Uterus (tissue), 2 donors: ENCODE measurements around the gene IL18BP.

Source experiments
- POLR2A ChIP-seq, 2 donors: fragments of 450-650 bp; IDR thresholded peaks; one replicate each; pipeline ENCODE4 v1.6.1; 2016; ENCODE audit warnings: antibody characterized with exemption in 2 of 2, mild to moderate bottlenecking in 1 of 2, moderate library complexity in 1 of 2
- TF ChIP-seq, protein P1 (sequence below), 4 experiments: fragments of 200-600 bp in 2 of 4; fragments of 450-650 bp in 2 of 4; sonication (generic) in 2 of 4; IDR thresholded peaks; one replicate each; pipeline ENCODE4 v1.5.1; 2016 to 2019; ENCODE audit warnings: antibody characterized with exemption in 4 of 4, mild to moderate bottlenecking in 2 of 4, moderate library complexity in 1 of 4

DNA sequence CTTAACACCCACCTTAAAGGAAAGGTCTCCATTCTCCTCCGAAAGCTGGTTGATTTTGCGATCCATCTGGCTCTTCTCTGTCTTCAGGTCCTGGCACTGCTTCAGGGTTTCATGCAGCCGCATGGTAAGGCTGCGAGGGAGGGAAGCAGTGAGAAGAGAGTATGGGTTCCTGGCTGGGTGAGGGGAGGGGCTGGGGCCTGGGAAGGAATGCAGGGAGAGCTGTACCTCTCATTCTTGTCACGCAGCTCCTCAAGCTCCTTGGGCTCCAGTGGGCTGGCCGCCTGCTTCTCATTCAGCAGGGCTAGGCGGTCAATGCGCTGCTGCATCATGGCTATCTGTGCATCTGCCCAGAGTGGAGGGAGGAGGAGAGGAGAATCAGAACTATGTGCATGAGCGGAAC is 19.5 kb downstream of the IL18BP start:
- TF ChIP-seq, protein P1, sequence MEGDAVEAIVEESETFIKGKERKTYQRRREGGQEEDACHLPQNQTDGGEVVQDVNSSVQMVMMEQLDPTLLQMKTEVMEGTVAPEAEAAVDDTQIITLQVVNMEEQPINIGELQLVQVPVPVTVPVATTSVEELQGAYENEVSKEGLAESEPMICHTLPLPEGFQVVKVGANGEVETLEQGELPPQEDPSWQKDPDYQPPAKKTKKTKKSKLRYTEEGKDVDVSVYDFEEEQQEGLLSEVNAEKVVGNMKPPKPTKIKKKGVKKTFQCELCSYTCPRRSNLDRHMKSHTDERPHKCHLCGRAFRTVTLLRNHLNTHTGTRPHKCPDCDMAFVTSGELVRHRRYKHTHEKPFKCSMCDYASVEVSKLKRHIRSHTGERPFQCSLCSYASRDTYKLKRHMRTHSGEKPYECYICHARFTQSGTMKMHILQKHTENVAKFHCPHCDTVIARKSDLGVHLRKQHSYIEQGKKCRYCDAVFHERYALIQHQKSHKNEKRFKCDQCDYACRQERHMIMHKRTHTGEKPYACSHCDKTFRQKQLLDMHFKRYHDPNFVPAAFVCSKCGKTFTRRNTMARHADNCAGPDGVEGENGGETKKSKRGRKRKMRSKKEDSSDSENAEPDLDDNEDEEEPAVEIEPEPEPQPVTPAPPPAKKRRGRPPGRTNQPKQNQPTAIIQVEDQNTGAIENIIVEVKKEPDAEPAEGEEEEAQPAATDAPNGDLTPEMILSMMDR (IDR thresholded peaks at IDR 0.05), result no peak
- no peak for TF ChIP-seq POLR2A (IDR thresholded peaks at IDR 0.05)
